A673 (cell line): ENCODE measurements around the gene COLGALT1. TPM values are rescaled to one million over a fixed set of nuclear protein-coding genes. Genes with fewer than 3 reads are reported as not detected.

Source experiments
- BruUV-seq: library from RNA; stranded (reverse); fragments of 400-500 nt; replicated peaks from 2 replicates; lab custom pipeline; 2021; lab: Mats Ljungman, UMichigan
- CTCF ChIA-PET: fragments of 300-600 bp; sonication (Branson Sonifier 250); formaldehyde crosslinking; loops from one replicate; lab custom pipeline; 2022; ENCODE audit warnings: antibody characterized with exemption; lab: Charles Lee
- POLR2A ChIA-PET: fragments of 300-600 bp; sonication (Branson Sonifier 250); formaldehyde crosslinking; loops from one replicate; lab custom pipeline; 2022; ENCODE audit warnings: antibody characterized with exemption; ENCODE audit not compliant: low non-redundant PET; lab: Charles Lee
- DNase-seq: peaks from one replicate; pipeline ENCODE4 v3.0.0-alpha.2; 2015; ENCODE audit warnings: low spot score
- H3K27ac ChIP-seq: fragments of 200-600 bp; sonication (generic); 2 replicates; pipeline ENCODE4 v1.5.1; 2016; ENCODE audit warnings: mixed run types, low read depth, mild to moderate bottlenecking, mixed read lengths, antibody characterized with exemption, low read length; ENCODE audit not compliant: poor library complexity, severe bottlenecking
- H3K27me3 ChIP-seq: fragments of 200-600 bp; sonication (generic); replicated peaks from 2 replicates; pipeline ENCODE4 v1.6.1; 2017; ENCODE audit warnings: mixed run types, low read depth, mild to moderate bottlenecking, mixed read lengths, antibody characterized with exemption, low read length; ENCODE audit not compliant: insufficient read depth, poor library complexity
- H3K36me3 ChIP-seq: fragments of 200-600 bp; sonication (generic); 2 replicates; pipeline ENCODE4 v1.6.1; 2016; ENCODE audit warnings: mixed run types, mild to moderate bottlenecking, mixed read lengths, antibody characterized with exemption, low read length; ENCODE audit not compliant: insufficient read depth, poor library complexity, severe bottlenecking
- H3K4me1 ChIP-seq: fragments of 200-600 bp; sonication (generic); 2 replicates; pipeline ENCODE4 v1.6.1; 2017; ENCODE audit warnings: mixed run types, mild to moderate bottlenecking, mixed read lengths, antibody characterized with exemption, low read length; ENCODE audit not compliant: insufficient read depth, poor library complexity, severe bottlenecking
- H3K4me3 ChIP-seq: fragments of 200-600 bp; sonication (generic); 2 replicates; pipeline ENCODE4 v1.5.1; 2016; ENCODE audit warnings: low read depth, mixed run types, mild to moderate bottlenecking, mixed read lengths, low read length; ENCODE audit not compliant: poor library complexity, severe bottlenecking
- H3K9me3 ChIP-seq: fragments of 200-600 bp; sonication (generic); 2 replicates; pipeline ENCODE4 v1.6.1; 2016; ENCODE audit warnings: mixed run types, low read depth, mild to moderate bottlenecking, mixed read lengths, antibody characterized with exemption, low read length; ENCODE audit not compliant: poor library complexity, severe bottlenecking
- CTCF ChIP-seq: fragments of 300-800, 200-600 bp; sonication (generic); conservative IDR thresholded peaks from 2 replicates; pipeline ENCODE4 v1.5.1; 2017; ENCODE audit warnings: low read depth, mild to moderate bottlenecking, antibody characterized with exemption, low read length, moderate library complexity, mixed read lengths
- EZH2 ChIP-seq: fragments of 200-600 bp; sonication (generic); IDR thresholded peaks from 2 replicates; pipeline ENCODE4 v1.6.1; 2017; ENCODE audit warnings: borderline replicate concordance, low read depth, mild to moderate bottlenecking, mixed read lengths, antibody characterized with exemption, low read length; ENCODE audit not compliant: poor library complexity, severe bottlenecking
- intact Hi-C: fragments of 100-400 bp; cut with micrococcal nuclease; formaldehyde crosslinking; loops from one replicate; pipeline ENCODE4 v1.10.0; 2022; ENCODE audit not compliant: unreplicated experiment
- total RNA-seq: library from RNA; stranded (reverse); gene quantifications from 2 replicates; pipeline ENCODE4 v1.2.3, GENCODE V29; 2021

The COLGALT1 gene
- total RNA-seq, 1 experiment from 2014 or later: 91.3 TPM

GRCh38 chr19:17556995-17557394 lies 1.5 kb downstream of the COLGALT1 start:
- POLR2A ChIA-PET: no interaction called here
- CTCF ChIA-PET: no interaction called here
- H3K36me3 ChIP-seq: peaks cover 42% of the 10 kb centered on the region
- TSS peak; percentile 84 for BruUV-seq
- intact Hi-C loops: no loop called here
- no peak overlapping the region for H3K27ac ChIP-seq
- peaks cover 23% of the 10 kb centered on the region for H3K4me1 ChIP-seq
- peak overlapping the region; percentile 69 for H3K4me3 ChIP-seq
- DNase-seq: no peak
- no peaks in the 10 kb centered on the region for H3K9me3 ChIP-seq
- H3K27me3 ChIP-seq: no peaks in the 10 kb centered on the region
- TF ChIP-seq CTCF: no peak
- no peak for TF ChIP-seq EZH2

- Histone ChIP-seq H3K27ac (no peak overlapping the region), H3K27me3 (no peaks in the 10 kb centered on the region), H3K4me3 (no peak overlapping the region), H3K4me1 (peaks cover 22% of the 10 kb centered on the region), H3K9me3 (no peaks in the 10 kb centered on the region), H3K36me3 (peaks cover 42% of the 10 kb centered on the region)
- no TSS peak for BruUV-seq
- CTCF ChIA-PET: no interaction called here
- POLR2A ChIA-PET: no interaction called here
- intact Hi-C loops: no loop called here
- no peak for DNase-seq
- TF ChIP-seq EZH2: no peak
- no peak for TF ChIP-seq CTCF
Measured at GRCh38 chr19:17557466-17557865, 2.0 kb downstream of the COLGALT1 start.

- no peak for TF ChIP-seq EZH2
- no peak for TF ChIP-seq CTCF
- no peak overlapping the region for H3K27ac ChIP-seq
- BruUV-seq: no TSS peak
- H3K4me3 ChIP-seq: no peak overlapping the region
- intact Hi-C loops: no loop called here
- CTCF ChIA-PET: no interaction called here
- H3K9me3 ChIP-seq: no peaks in the 10 kb centered on the region
- H3K36me3 ChIP-seq: peaks cover 56% of the 10 kb centered on the region
- no peaks in the 10 kb centered on the region for H3K27me3 ChIP-seq
- DNase-seq: no peak
- peaks cover under 1% of the 10 kb centered on the region for H3K4me1 ChIP-seq
- POLR2A ChIA-PET: no interaction called here
Measured at GRCh38 chr19:17560205-17560595, 4.8 kb downstream of the COLGALT1 start.
